Neuron (in vitro differentiated cells): ENCODE measurements around the gene ADGRG6.
A peak's percentile ranks its signal among the peaks of the same experiment; 100 is the strongest.

Experiments used
- H2AFZ ChIP-seq: one replicate; pipeline ENCODE4 v1.6.1; 2013; ENCODE audit warnings: low read depth, mild to moderate bottlenecking, inconsistent platforms, low read length, moderate library complexity
- H3K27me3 ChIP-seq: one replicate; pipeline ENCODE4 v1.6.1; 2013; ENCODE audit warnings: low read length; ENCODE audit not compliant: insufficient read depth
- H3K36me3 ChIP-seq: one replicate; pipeline ENCODE4 v1.6.1; 2013; ENCODE audit warnings: low read length; ENCODE audit not compliant: insufficient read depth
- H3K4me1 ChIP-seq: one replicate; pipeline ENCODE4 v1.6.1; 2013; ENCODE audit warnings: low read length; ENCODE audit not compliant: insufficient read depth
- H3K4me3 ChIP-seq: 2 replicates; pipeline ENCODE4 v1.5.1; 2013; ENCODE audit warnings: mild to moderate bottlenecking, low read length, moderate library complexity
- H3K9me3 ChIP-seq: one replicate; pipeline ENCODE4 v1.6.1; 2013; ENCODE audit warnings: low read length

Gene ADGRG6

DNA sequence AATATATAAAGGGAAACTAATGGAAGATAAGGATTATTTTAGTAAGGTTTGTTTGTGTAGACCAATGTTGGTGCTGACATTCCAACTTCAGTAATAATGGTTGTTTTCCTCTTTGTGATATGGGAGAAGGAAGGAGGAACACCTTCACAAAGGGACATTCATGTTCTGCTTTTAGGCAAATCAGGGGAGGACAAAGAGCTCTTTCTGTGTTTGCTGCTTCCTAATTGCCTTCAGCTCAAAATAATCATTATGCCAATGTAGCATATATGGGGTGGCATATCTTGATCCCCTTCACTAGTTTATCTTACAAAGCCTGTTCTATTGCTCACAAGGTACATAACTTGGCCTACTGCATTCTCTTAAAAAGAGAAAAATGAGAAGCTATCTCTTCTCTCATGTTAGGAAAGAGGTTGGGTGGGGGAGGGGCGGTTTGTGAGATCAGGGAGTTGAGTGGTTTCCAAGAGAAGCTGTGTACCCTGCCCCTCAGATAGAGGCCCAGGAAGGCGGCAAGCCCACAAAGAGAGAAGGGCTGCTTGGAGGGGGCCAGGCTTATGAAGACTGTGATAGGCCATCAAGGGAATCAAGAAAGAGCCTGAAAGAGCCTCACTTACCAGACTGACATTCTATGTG lies 4.7 kb upstream of the ADGRG6 start:
- peaks cover 22% of the 10 kb centered on the region for H3K4me1 ChIP-seq
- no peak overlapping the region for H2AFZ ChIP-seq
- H3K36me3 ChIP-seq, result no peaks in the 10 kb centered on the region
- H3K4me3 ChIP-seq, result no peak overlapping the region
- H3K9me3 ChIP-seq, result no peaks in the 10 kb centered on the region
- no peaks in the 10 kb centered on the region for H3K27me3 ChIP-seq

- no peak overlapping the region for H3K4me3 ChIP-seq
- no peaks in the 10 kb centered on the region for H3K9me3 ChIP-seq
- H3K27me3 ChIP-seq, result no peaks in the 10 kb centered on the region
- peaks cover 19% of the 10 kb centered on the region for H3K4me1 ChIP-seq
- H2AFZ ChIP-seq, result no peak overlapping the region
- H3K36me3 ChIP-seq, result no peaks in the 10 kb centered on the region
These were observed 4.2 kb upstream of the ADGRG6 start for GRCh38 chr6:142297605-142297995.

GRCh38 chr6:142297996-142298753 lies 3.6 kb upstream of the ADGRG6 start:
- Histone ChIP-seq H3K4me3 (no peak overlapping the region), H3K9me3 (no peaks in the 10 kb centered on the region), H3K27me3 (no peaks in the 10 kb centered on the region), H2AFZ (no peak overlapping the region), H3K36me3 (no peaks in the 10 kb centered on the region), H3K4me1 (peaks cover 19% of the 10 kb centered on the region)

- Histone ChIP-seq H3K4me3 (no peak overlapping the region), H2AFZ (no peak overlapping the region), H3K9me3 (no peaks in the 10 kb centered on the region), H3K27me3 (no peaks in the 10 kb centered on the region), H3K36me3 (no peaks in the 10 kb centered on the region), H3K4me1 (peaks cover 19% of the 10 kb centered on the region)
These were observed 1.5 kb upstream of the ADGRG6 start for GRCh38 chr6:142300302-142300701.

DNA sequence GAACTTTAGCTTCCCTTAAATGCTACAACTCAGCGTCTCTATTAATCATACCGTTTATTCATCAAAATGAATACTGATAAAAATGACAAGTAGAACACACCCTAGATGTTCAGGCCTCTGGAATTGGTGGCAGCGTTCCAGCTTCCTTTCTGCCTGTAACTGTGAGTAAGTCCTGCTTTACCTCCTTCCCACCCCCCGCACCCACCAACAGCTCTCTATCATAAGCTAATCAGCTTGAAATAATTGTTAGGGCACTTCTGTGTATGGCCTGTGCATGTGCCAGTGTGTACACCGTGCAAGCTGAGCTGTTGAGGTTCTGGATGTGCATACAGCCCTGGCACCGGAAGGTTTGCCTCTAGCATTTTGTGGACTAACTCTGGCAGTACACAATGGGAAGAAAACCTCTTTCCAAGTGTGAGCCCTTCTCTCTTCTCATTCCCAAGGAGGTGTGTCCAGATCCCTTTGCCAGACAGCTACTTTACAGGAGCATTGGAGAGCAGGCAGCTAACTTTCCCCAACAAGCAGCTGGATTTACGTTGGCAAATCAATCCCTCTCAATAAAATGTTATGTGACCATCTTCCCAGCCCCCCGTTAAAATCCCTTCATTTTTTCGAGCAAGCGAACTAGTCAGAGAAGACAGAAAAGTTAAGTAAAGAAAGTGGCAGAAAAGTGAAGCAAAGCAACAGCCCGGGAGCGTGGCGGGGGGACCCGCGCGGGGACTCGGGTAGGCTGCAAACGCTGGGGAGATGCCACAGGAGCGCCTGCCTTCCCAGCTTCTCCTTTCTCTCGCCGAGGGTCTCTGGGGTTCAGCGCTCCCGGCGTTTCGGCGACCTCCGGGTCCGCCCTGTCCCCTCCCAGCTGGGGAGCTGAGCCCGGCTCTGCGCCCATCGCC lies 803 bp upstream of the ADGRG6 start:
- Histone ChIP-seq H2AFZ (peak overlapping the region; percentile 98), H3K27me3 (no peaks in the 10 kb centered on the region), H3K36me3 (no peaks in the 10 kb centered on the region), H3K4me1 (peaks cover 19% of the 10 kb centered on the region), H3K9me3 (no peaks in the 10 kb centered on the region), H3K4me3 (peak overlapping the region; percentile 57)

DNA sequence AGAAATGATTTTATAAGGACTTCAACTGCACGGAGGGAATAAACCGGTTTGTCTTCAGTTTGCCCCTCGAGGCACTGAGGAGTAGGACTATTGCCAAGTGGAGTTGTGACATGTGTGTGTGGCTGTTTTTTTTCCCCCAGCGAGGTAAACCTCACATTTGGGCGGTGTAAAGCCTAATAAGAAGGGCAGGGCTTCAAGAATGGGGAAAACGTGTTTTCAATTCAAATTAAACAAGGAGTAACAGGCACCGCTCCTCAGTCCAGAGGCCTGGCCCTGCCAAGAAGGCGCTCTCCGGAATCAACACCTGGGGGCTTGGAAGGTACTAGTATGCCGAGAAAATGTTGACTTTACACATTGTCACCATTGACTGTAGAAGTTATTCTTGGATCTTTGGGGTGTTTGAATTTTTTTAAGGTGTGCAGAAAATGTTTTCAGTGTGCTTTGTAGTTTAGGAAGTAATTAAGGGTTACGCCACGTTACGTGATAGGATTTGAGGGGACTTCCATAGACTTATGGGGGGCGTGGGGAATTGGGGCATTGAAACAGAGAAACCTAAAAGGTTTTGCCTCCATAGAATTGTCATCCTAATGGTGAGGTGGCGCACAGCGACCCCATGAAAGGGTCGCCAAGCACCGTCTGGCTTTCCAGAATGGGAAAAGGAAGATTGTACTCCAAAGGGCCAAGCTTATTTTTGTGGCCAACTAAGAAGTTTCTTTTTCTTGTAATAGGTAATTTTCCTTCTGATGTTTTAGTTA lies 791 bp downstream of the ADGRG6 start:
- Histone ChIP-seq H2AFZ (no peak overlapping the region), H3K27me3 (no peaks in the 10 kb centered on the region), H3K9me3 (no peaks in the 10 kb centered on the region), H3K4me3 (peak overlapping the region; percentile 57), H3K36me3 (no peaks in the 10 kb centered on the region), H3K4me1 (peaks cover 13% of the 10 kb centered on the region)

GRCh38 chr6:142303176-142303533 lies 1.3 kb downstream of the ADGRG6 start:
- H3K4me1 ChIP-seq, result peaks cover 8% of the 10 kb centered on the region
- no peaks in the 10 kb centered on the region for H3K36me3 ChIP-seq
- H3K4me3 ChIP-seq, result no peak overlapping the region
- H2AFZ ChIP-seq, result no peak overlapping the region
- H3K27me3 ChIP-seq, result no peaks in the 10 kb centered on the region
- H3K9me3 ChIP-seq, result no peaks in the 10 kb centered on the region

DNA sequence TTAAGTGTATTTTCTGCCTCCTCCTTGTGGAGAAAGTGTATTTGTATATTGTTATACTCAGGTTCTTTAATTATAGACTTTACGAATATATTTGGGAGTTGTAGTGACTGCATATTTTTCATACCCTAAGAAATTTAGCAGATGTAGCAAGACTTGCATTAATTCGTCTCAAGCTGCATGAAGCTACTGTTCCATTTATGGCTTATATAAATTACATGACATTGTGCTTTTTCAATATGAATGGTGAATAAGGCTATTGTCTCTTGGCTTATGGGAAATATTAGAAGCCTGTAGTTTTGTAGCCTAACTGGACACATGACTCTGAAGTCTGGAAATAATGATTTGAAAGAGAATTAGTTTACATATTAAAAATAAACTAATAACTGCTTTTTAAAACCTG lies 2.4 kb downstream of the ADGRG6 start:
- Histone ChIP-seq H3K36me3 (no peaks in the 10 kb centered on the region), H3K27me3 (no peaks in the 10 kb centered on the region), H3K4me3 (no peak overlapping the region), H3K9me3 (no peaks in the 10 kb centered on the region), H2AFZ (no peak overlapping the region), H3K4me1 (no peaks in the 10 kb centered on the region)

- H3K4me3 ChIP-seq, result no peak overlapping the region
- H3K4me1 ChIP-seq, result no peaks in the 10 kb centered on the region
- H2AFZ ChIP-seq, result no peak overlapping the region
- H3K9me3 ChIP-seq, result no peaks in the 10 kb centered on the region
- no peaks in the 10 kb centered on the region for H3K27me3 ChIP-seq
- H3K36me3 ChIP-seq, result no peaks in the 10 kb centered on the region
These were observed 4.9 kb downstream of the ADGRG6 start for GRCh38 chr6:142306736-142307135.

GRCh38 chr6:142307963-142308748 lies 6.3 kb downstream of the ADGRG6 start:
- Histone ChIP-seq H2AFZ (no peak overlapping the region), H3K27me3 (no peaks in the 10 kb centered on the region), H3K4me3 (no peak overlapping the region), H3K9me3 (no peaks in the 10 kb centered on the region), H3K4me1 (no peaks in the 10 kb centered on the region), H3K36me3 (no peaks in the 10 kb centered on the region)

DNA sequence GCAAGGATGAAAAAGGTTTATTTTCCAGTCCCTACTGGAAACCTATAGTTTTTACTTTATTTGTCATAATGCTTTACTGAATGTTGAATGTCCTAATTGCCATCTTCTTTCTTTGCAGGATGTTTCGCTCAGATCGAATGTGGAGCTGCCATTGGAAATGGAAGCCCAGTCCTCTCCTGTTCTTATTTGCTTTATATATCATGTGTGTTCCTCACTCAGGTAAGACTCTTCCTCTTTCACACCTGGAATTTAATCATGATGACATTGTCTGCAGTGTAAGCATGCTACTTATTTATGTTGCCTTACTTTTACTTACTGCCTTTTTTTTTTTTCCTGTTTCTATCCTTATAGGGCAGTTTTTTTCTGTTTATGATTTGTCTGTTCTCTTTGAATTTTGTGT lies 7.6 kb downstream of the ADGRG6 start:
- no peaks in the 10 kb centered on the region for H3K27me3 ChIP-seq
- no peaks in the 10 kb centered on the region for H3K9me3 ChIP-seq
- no peaks in the 10 kb centered on the region for H3K36me3 ChIP-seq
- no peaks in the 10 kb centered on the region for H3K4me1 ChIP-seq
- no peak overlapping the region for H2AFZ ChIP-seq
- H3K4me3 ChIP-seq, result no peak overlapping the region

- H2AFZ ChIP-seq, result no peak overlapping the region
- no peaks in the 10 kb centered on the region for H3K36me3 ChIP-seq
- H3K9me3 ChIP-seq, result no peaks in the 10 kb centered on the region
- H3K4me3 ChIP-seq, result no peak overlapping the region
- H3K27me3 ChIP-seq, result no peaks in the 10 kb centered on the region
- H3K4me1 ChIP-seq, result no peaks in the 10 kb centered on the region
These were observed 11.5 kb downstream of the ADGRG6 start for GRCh38 chr6:142313284-142313683.
